GM19240 (cell line): ENCODE data around the gene MYH15.
A peak's percentile ranks its signal among the peaks of the same experiment; 100 is the strongest.

Source experiments
- DNase-seq: peaks from one replicate; pipeline ENCODE4 v3.0.0; 2011; ENCODE audit warnings: low spot score; ENCODE audit not compliant: insufficient read length

The MYH15 gene

GRCh38 chr3:108472001-108472591 is 38.3 kb downstream of the MYH15 start:
- DNase-seq = no peak

- DNase-seq = no peak
Observed at GRCh38 chr3:108471426-108471825, 39.0 kb downstream of the MYH15 start.

GRCh38 chr3:108469126-108469525 is 41.3 kb downstream of the MYH15 start:
- no peak for DNase-seq

DNA sequence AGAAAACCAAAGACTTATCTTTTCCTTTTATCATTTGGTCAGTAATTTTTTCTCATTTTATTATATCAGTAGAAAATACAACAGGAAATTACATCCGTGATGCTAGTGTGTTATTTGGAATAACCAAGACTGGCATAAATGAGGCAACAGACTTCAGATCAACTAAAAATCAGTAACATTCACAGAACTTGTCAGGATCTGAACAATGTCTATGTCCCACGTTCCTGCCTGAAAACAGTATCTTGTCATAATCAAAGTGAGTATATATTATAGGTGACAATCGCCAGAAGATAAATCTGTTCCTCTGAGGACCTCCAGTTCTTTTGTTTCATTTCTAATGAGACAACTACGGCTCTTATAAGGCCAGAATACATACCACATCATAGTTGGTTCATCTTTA is 41.8 kb downstream of the MYH15 start:
- DNase-seq = no peak

- no peak for DNase-seq
Observed at GRCh38 chr3:108462899-108463298, 47.5 kb downstream of the MYH15 start.

- peak; percentile 2 for DNase-seq
Observed at GRCh38 chr3:108461661-108462111, 48.7 kb downstream of the MYH15 start.

GRCh38 chr3:108459225-108459624 is 51.2 kb downstream of the MYH15 start:
- no peak for DNase-seq

DNA sequence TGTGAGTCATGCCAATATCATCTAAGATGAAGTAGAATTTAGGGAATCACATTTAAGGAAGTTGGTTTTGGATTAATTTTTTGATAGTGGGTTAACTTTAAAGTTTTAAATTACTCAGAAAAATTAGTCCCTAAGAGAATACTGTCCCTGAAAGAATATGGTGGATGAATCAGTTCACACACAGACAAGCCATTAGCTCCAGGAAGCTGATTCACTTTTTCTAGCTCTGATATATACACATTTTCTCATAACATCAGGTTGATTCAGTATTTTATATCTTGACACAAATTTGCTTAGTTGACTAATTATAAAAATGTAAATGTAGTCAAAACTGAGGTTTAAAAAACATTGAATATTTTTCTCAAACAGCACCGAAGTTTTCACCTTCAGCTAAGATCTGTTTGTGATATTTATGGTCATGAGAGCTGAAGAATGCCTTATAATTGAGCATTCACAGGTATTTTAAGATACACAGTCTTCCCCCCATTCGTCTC is 55.1 kb downstream of the MYH15 start:
- DNase-seq = no peak

GRCh38 chr3:108453565-108453964 is 56.8 kb downstream of the MYH15 start:
- DNase-seq = no peak

DNA sequence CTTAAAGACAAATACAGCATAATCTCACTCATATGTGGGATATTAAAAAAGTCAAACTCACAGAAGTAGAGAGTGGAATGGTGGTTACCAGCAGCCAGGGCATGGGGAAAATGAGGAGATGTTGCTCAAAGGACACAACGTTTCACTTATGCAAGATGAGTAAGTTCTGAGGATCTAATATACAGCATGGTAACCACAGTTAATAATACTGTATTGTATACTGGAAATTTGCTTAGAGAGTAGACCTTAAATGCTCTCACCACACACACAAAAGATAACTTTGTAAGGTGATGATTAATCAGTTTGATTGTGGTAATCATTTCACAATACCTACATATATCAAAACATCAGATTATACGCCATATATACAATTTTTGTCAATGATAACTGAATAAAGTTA is 60.0 kb downstream of the MYH15 start:
- DNase-seq = no peak

- DNase-seq = no peak
Observed at GRCh38 chr3:108448593-108448992, 61.8 kb downstream of the MYH15 start.

GRCh38 chr3:108447096-108447847 is 63.1 kb downstream of the MYH15 start:
- DNase-seq = no peak

DNA sequence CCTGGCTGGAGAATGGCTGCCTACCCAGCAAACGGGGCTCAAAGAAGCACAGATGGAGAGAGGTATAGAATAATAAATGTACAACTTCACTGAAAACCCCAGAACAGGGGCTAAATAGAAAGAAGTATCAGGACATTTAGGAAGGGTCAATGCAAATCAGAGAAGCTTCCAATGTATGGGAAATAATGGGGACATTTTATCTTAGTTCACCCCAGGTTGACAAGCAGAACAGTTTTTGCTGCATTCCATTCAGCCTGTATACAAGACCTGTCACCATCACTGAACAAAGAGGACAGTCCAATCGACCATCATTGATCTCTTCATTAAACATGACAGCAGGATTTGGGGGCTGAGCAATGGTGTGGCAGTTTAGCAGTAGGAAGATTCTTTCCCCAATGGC is 68.1 kb downstream of the MYH15 start:
- DNase-seq = no peak

GRCh38 chr3:108441518-108441917 is 68.9 kb downstream of the MYH15 start:
- DNase-seq = no peak

- no peak for DNase-seq
Observed at GRCh38 chr3:108441071-108441507, 69.3 kb downstream of the MYH15 start.

GRCh38 chr3:108438542-108438941 is 71.9 kb downstream of the MYH15 start:
- no peak for DNase-seq

GRCh38 chr3:108437439-108437838 is 73.0 kb downstream of the MYH15 start:
- DNase-seq = no peak

GRCh38 chr3:108433928-108434327 is 76.5 kb downstream of the MYH15 start:
- no peak for DNase-seq

DNA sequence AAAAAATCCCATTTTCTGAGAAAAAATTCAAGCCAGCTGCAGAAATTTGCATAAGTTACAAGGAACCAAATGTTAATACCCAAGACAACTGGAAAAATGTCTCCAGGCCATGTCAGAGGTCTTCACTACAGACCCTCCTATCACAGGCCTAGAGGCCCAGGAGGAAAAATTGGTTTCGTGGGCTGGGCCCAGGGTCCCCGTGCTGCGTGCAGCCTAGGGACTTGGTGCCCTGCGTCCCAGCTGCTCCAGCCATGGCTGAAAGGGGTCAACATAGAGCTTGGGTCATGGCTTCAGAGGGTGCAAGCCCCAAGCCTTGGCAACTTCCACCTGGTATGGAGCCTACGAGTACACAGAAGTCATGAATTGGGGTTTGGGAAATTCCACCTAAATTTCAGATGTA is 78.0 kb downstream of the MYH15 start:
- DNase-seq = no peak

DNA sequence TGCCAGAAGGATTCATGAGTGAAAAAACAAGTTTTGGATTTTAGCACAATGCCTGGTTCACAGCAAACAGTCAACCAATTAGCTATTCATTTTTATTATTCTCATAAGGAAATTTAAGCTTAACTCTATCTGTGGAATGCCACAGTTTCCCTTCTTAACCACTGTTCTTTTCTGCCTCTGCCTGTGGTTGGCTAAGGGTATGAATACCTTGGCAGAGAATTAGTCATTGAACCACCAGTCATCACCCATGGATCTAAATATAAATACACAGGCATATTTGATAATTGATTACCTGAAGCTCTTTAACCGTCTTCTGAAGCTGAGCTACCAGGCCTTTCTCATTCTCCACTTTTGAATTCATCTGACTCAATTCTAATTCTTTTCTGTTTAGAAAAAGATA is 79.9 kb downstream of the MYH15 start:
- no peak for DNase-seq

GRCh38 chr3:108428586-108428985 is 81.8 kb downstream of the MYH15 start:
- DNase-seq = no peak

- no peak for DNase-seq
Observed at GRCh38 chr3:108420926-108421325, 89.5 kb downstream of the MYH15 start.
